Measurements from ENCODE around the gene PDLIM7.

DNA sequence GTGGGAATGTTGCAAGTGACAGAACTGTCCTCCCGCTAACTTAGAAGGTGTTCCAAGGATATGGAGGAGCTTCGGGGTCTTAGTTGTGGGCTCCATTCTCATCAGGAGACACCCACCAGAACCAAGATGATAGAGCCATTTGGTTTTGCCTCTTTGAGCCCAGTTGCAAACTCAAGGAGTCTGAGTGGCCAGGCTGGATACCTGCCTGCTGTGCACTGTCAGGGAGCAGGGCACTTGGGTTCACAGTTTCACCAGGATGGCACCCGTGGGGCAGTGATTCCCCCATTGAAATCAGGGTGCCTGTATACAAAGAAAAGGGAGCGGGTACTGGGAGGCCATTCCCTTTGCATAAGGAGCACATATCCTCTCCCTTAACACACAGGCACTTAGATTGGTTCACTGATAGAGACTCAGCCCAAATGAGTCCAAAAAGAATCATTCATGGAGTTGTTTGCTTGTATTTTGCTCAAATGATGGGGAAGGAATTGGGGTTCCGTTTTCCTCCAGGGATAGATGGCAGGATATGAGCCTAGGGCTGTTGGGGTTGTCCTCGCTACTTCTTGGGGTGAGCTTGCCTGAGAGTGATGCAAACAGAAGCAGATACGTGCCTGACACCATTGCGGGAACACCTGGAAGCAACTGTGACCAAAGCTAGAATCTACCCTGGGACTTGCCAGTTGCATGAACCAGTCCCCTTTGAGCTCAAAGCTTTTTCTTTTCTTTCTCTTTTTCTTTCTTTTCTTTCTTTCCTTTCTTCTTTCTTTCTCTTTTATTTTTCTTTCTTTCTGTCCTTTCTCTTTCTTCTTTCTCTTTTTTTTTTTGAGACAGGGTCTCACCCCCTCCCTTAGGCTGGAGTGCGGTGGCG, 52.1 kb downstream of the PDLIM7 start:
- TF ChIP-seq, protein P1, sequence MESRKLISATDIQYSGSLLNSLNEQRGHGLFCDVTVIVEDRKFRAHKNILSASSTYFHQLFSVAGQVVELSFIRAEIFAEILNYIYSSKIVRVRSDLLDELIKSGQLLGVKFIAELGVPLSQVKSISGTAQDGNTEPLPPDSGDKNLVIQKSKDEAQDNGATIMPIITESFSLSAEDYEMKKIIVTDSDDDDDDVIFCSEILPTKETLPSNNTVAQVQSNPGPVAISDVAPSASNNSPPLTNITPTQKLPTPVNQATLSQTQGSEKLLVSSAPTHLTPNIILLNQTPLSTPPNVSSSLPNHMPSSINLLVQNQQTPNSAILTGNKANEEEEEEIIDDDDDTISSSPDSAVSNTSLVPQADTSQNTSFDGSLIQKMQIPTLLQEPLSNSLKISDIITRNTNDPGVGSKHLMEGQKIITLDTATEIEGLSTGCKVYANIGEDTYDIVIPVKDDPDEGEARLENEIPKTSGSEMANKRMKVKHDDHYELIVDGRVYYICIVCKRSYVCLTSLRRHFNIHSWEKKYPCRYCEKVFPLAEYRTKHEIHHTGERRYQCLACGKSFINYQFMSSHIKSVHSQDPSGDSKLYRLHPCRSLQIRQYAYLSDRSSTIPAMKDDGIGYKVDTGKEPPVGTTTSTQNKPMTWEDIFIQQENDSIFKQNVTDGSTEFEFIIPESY (IDR thresholded peaks at IDR 0.05), result no peak
- TF ChIP-seq, protein P2, sequence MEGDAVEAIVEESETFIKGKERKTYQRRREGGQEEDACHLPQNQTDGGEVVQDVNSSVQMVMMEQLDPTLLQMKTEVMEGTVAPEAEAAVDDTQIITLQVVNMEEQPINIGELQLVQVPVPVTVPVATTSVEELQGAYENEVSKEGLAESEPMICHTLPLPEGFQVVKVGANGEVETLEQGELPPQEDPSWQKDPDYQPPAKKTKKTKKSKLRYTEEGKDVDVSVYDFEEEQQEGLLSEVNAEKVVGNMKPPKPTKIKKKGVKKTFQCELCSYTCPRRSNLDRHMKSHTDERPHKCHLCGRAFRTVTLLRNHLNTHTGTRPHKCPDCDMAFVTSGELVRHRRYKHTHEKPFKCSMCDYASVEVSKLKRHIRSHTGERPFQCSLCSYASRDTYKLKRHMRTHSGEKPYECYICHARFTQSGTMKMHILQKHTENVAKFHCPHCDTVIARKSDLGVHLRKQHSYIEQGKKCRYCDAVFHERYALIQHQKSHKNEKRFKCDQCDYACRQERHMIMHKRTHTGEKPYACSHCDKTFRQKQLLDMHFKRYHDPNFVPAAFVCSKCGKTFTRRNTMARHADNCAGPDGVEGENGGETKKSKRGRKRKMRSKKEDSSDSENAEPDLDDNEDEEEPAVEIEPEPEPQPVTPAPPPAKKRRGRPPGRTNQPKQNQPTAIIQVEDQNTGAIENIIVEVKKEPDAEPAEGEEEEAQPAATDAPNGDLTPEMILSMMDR (IDR thresholded peaks at IDR 0.05 in 2 of 3, conservative IDR thresholded peaks at IDR 0.05 in 1 of 3; ENCODE audit: control insufficient read depth in 2 of 3, extremely low read depth in 1 of 3, insufficient read depth in 1 of 3, low read depth in 3 of 3, low read length in 3 of 3), result no peak
- TF ChIP-seq EZH2 (IDR thresholded peaks at IDR 0.05; ENCODE audit: borderline replicate concordance, control insufficient read depth, low read depth, low read length) (no peak), EGR1 (IDR thresholded peaks at IDR 0.05; ENCODE audit: borderline replicate concordance in 1 of 2, low read depth in 2 of 2, low read length in 2 of 2) (no peak), ZNF384 (IDR thresholded peaks at IDR 0.05; ENCODE audit: borderline replicate concordance, low read depth, low read length) (no peak), POLR2AphosphoS5 (IDR thresholded peaks at IDR 0.05; ENCODE audit: low read length) (peak; percentile 66), YY1 (IDR thresholded peaks at IDR 0.05; ENCODE audit: low read depth, low read length) (no peak), NBN (IDR thresholded peaks at IDR 0.05) (peak; percentile 45; the same call in 1 of the 2 replicates), CBFB (IDR thresholded peaks at IDR 0.05; ENCODE audit: low read depth) (no peak), BHLHE40 (IDR thresholded peaks at IDR 0.05; ENCODE audit: borderline replicate concordance in 1 of 2, low read depth in 2 of 2, low read length in 1 of 2) (no peak), BRCA1 (IDR thresholded peaks at IDR 0.05; ENCODE audit: low read depth, low read length) (no peak), SUPT20H (IDR thresholded peaks at IDR 0.05; ENCODE audit: borderline replicate concordance, control insufficient read depth, low read depth, low read length) (no peak), ZBED1 (IDR thresholded peaks at IDR 0.05; ENCODE audit: borderline replicate concordance) (no peak; the same call in 1 of the 2 replicates)

All from GM12878 (cell line).